ENCODE measurements around the gene CPNE8. TPM values are rescaled to one million over a fixed set of nuclear protein-coding genes. Genes with fewer than 3 reads are reported as not detected.

Gene CPNE8
- total RNA-seq, 1 experiment from 2014 or later, result 23.6 TPM

DNA sequence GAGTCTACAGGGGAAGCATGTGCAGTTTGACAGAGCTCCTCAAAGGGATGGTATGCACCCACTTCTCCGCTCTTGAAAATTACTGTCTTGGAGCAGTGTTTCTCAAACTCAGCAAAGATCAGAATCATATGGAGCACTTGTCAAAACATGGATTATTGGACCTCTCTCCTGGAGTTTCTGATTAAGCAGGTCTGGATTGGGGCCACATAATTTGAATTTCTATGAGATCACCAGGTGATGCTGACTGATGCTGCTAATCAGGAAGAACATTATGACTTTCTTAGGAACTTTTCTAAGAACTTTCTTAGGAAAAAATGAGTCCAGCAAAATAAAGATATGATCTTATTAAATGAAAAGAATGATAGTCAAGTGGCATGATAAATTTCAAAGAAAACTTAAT is 144.3 kb downstream of the CPNE8 start:
- H3K4me1 ChIP-seq (ENCODE audit: control insufficient read depth, insufficient read depth, low read length), result no peaks in the 10 kb centered on the region
- in situ Hi-C loops (cut with HindIII; ENCODE audit: low pct_unique_long_range_greater_than_20kb, low sequenced_read_pairs), result no loop called here
- intact Hi-C loops (cut with micrococcal nuclease; ENCODE audit: unreplicated experiment), result no loop called here
- no peak overlapping the region for H3K4me3 ChIP-seq (ENCODE audit: low read depth in 2 of 2, low read length in 2 of 2)
- TF ChIP-seq REST (IDR thresholded peaks at IDR 0.05; ENCODE audit: insufficient read depth in 1 of 2, low read depth in 2 of 2, low read length in 1 of 2) (no peak), SIN3A (IDR thresholded peaks at IDR 0.05; ENCODE audit: borderline replicate concordance, insufficient read depth, low read depth, low read length) (no peak), POLR2AphosphoS5 (IDR thresholded peaks at IDR 0.05; ENCODE audit: low read depth, low read length) (no peak), CTCF (IDR thresholded peaks at IDR 0.05) (no peak), TCF7L2 (IDR thresholded peaks at IDR 0.05; ENCODE audit: low read depth, low read length) (no peak)
- no peaks in the 10 kb centered on the region for H3K9me3 ChIP-seq (ENCODE audit: control insufficient read depth, insufficient read depth, low read depth, low read length)
- ChIA-PET POLR2A (no interaction called here), CTCF (no interaction called here)
- no TSS peak for BruUV-seq (replicated peaks)
- no peaks in the 10 kb centered on the region for H3K27me3 ChIP-seq (ENCODE audit: control insufficient read depth, insufficient read depth, low read length)
- ATAC-seq, result no peak
- H3K36me3 ChIP-seq (ENCODE audit: control insufficient read depth, insufficient read depth, low read length), result peaks cover 5% of the 10 kb centered on the region; the same call in 1 of the 2 replicates
- no peak overlapping the region for H3K27ac ChIP-seq (ENCODE audit: low read length)
- no peak for DNase-seq (ENCODE audit: low read depth, low spot score)

- intact Hi-C loops (cut with micrococcal nuclease; ENCODE audit: unreplicated experiment), result no loop called here
- H3K36me3 ChIP-seq (ENCODE audit: control insufficient read depth, insufficient read depth, low read length), result peaks cover 5% of the 10 kb centered on the region; the same call in 1 of the 2 replicates
- H3K9me3 ChIP-seq (ENCODE audit: control insufficient read depth, insufficient read depth, low read depth, low read length), result no peaks in the 10 kb centered on the region
- no TSS peak for BruUV-seq (replicated peaks)
- in situ Hi-C loops (cut with HindIII; ENCODE audit: low pct_unique_long_range_greater_than_20kb, low sequenced_read_pairs), result no loop called here
- DNase-seq (ENCODE audit: low read depth, low spot score), result no peak
- TF ChIP-seq CTCF (IDR thresholded peaks at IDR 0.05) (no peak), TCF7L2 (IDR thresholded peaks at IDR 0.05; ENCODE audit: low read depth, low read length) (no peak), POLR2AphosphoS5 (IDR thresholded peaks at IDR 0.05; ENCODE audit: low read depth, low read length) (no peak), REST (IDR thresholded peaks at IDR 0.05; ENCODE audit: insufficient read depth in 1 of 2, low read depth in 2 of 2, low read length in 1 of 2) (no peak), SIN3A (IDR thresholded peaks at IDR 0.05; ENCODE audit: borderline replicate concordance, insufficient read depth, low read depth, low read length) (no peak)
- no peak overlapping the region for H3K27ac ChIP-seq (ENCODE audit: low read length)
- no peak for ATAC-seq
- H3K4me1 ChIP-seq (ENCODE audit: control insufficient read depth, insufficient read depth, low read length), result no peaks in the 10 kb centered on the region
- ChIA-PET POLR2A (no interaction called here), CTCF (no interaction called here)
- H3K27me3 ChIP-seq (ENCODE audit: control insufficient read depth, insufficient read depth, low read length), result no peaks in the 10 kb centered on the region
- no peak overlapping the region for H3K4me3 ChIP-seq (ENCODE audit: low read depth in 2 of 2, low read length in 2 of 2)
These were observed 145.8 kb downstream of the CPNE8 start for GRCh38 chr12:38759621-38760020.

All from Panc1 (cell line).